GM18511 (cell line): ENCODE data around the gene FAM186B.

Experiments
- ATAC-seq: cut with Tn5 transposase; IDR thresholded peaks from one replicate; pipeline ENCODE4 v1.9.1; 2021; ENCODE audit warnings: mild to moderate bottlenecking, moderate library complexity; ENCODE audit not compliant: unreplicated experiment

FAM186B gene

DNA sequence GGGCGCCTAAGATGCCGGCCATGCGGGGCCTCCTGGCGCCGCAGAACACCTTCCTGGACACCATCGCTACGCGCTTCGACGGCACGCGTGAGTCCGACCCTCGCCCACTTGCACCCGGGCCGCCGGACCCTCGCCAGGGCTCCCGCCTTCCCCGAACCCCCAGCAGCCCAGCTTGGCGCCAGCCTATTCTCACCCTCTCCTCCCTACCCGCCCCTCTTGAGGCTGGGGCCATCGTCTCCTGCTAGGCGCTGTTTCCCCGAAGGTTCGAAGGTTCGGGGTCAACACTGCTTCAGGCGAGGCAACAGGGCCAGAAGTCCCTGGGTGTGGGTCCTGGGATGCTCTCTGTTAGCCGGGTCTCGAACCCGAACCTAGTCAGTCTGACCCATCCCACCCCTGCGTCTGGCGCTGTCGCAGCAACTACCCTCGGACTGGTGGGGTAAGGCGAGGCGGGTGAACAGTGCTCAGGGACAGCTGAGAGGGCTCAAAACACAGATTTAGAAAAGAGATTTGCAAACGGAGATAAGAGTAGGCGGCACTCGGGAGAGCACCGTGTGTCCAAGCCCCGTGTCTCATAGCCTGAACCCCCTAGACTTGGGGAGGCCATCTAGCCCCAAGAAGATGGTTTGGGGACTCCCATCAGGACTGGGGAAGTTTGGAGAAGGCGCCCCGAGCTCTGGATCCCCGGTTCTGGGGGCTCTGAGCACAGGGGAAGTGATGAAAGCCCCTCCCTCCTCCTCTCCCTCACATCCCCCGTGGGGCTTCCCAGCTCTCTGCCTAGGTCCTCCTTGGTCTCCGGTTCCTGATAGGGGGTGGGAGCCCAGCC lies 65.8 kb downstream of the FAM186B start:
- no peak for ATAC-seq

GRCh38 chr12:49538510-49539403 lies 66.7 kb downstream of the FAM186B start, which contains the start of gene KCNH3:
Gene KCNH3 (plus strand): TSS chr12:49539030. CDS start chr12:49539417, 387 bp downstream.
- peak; percentile 70 for ATAC-seq

DNA sequence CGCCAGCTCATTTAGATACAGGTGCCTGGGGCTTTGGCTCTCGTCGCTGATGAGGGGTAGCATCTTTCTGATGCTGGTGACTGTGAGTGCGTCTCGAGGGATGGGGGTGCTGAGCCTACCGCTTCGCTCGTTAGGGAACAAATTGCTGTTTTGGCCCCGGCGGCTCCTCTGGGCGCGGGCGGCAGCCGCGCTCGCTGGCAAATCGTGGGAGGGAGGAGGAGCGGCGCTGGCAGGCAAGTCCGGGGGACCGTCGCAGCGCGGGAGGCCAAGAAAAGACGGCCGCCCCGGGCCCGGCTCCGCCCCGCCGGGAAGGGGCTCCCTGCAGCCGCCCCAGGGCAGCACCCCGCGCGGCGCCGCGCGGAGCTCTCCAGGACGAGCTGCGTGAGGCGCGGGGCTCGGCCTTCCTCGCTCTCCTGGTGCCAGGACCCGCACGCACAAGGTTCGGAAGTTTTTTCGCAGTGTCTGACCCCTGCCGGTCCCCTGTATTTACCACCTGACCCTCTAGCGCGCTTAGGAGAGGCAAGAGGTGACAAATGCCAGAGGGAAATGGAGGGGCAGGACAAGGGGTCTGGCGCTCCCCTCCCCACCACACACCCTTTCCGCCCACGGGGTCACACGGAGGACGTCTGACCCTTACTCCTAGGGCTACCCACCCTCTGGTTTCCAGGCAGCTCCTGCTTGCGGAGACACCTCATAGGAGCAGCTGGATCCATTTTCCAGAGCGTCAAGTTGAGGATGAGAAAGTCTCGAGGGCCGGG lies 67.5 kb downstream of the FAM186B start:
- ATAC-seq: no peak
